SK-N-SH (cell line): ENCODE measurements around the gene LTC4S. TPM values are rescaled to one million over a fixed set of nuclear protein-coding genes. Genes with fewer than 3 reads are reported as not detected.

Experiments
- CTCF ChIA-PET: fragments of 300-600, 350-600 bp; formaldehyde crosslinking; extraction: SDS; loops from one replicate; lab custom pipeline; 2021; lab: Yijun Ruan, JAX
- POLR2A ChIA-PET: fragments of 350-600 bp; sonication (Branson Sonifier 250); formaldehyde crosslinking; extraction: SDS; loops from one replicate; lab custom pipeline; 2020; ENCODE audit warnings: antibody characterized with exemption, inconsistent platforms; lab: Yijun Ruan, JAX
- DNase-seq: peaks from one replicate; pipeline ENCODE4 v3.0.0; 2012
- H2AFZ ChIP-seq: fragments of 200-600 bp; sonication (generic); 2 replicates; pipeline ENCODE4 v1.8.1; 2016; ENCODE audit warnings: antibody characterized with exemption, mild to moderate bottlenecking, low read depth
- H3F3A ChIP-seq: fragments of 200-600 bp; sonication (generic); replicated peaks from 2 replicates; pipeline ENCODE3; 2016; ENCODE audit warnings: antibody characterized with exemption, mild to moderate bottlenecking; ENCODE audit not compliant: insufficient read depth
- H3K27ac ChIP-seq, 2 experiments: fragments of 200-500 bp in 1 of 2; fragments of 200-600 bp in 1 of 2; sonication (Bioruptor generic) in 1 of 2; sonication (generic), shearing (Covaris generic) in 1 of 2; 2 replicates each; pipeline versions ENCODE4 v1.5.1 to v1.6.1; 2014 to 2016; ENCODE audit warnings: low read depth in 2 of 2, inconsistent platforms in 1 of 2, low read length in 1 of 2, mild to moderate bottlenecking in 1 of 2, mixed read lengths in 1 of 2
- H3K27me3 ChIP-seq: fragments of 200-600 bp; sonication (generic), shearing (Covaris generic); 2 replicates; pipeline ENCODE4 v1.6.1; 2016; ENCODE audit warnings: mixed run types; ENCODE audit not compliant: insufficient read depth
- H3K36me3 ChIP-seq, 2 experiments: fragments of 200-500 bp in 1 of 2; fragments of 200-600 bp in 1 of 2; sonication (Bioruptor generic) in 1 of 2; sonication (generic) in 1 of 2; replicated peaks in 1 of 2; 2 replicates each; pipeline versions ENCODE3 to v1.5.1; 2014 to 2016; ENCODE audit warnings: low read length in 1 of 2, mild to moderate bottlenecking in 1 of 2; ENCODE audit not compliant: insufficient read depth in 2 of 2, control insufficient read depth in 1 of 2
- H3K4me1 ChIP-seq, 2 experiments: fragments of 200-500 bp in 1 of 2; fragments of 200-600 bp in 1 of 2; sonication (Bioruptor generic) in 1 of 2; sonication (generic), shearing (Covaris generic) in 1 of 2; 2 replicates each; pipeline versions ENCODE4 v1.5.1 to v1.6.1; 2014 to 2016; ENCODE audit warnings: low read depth in 1 of 2, low read length in 1 of 2, mixed run types in 1 of 2; ENCODE audit not compliant: insufficient read depth in 2 of 2, control insufficient read depth in 1 of 2
- H3K4me2 ChIP-seq: fragments of 200-600 bp; sonication (generic), shearing (Covaris generic); 2 replicates; pipeline ENCODE4 v1.6.1; 2017; ENCODE audit warnings: mixed run types
- H3K4me3 ChIP-seq, 2 experiments: fragments of 200-500 bp in 1 of 2; fragments of 200-600 bp in 1 of 2; sonication (Bioruptor generic) in 1 of 2; sonication (generic), shearing (Covaris generic) in 1 of 2; 2 replicates each; pipeline versions ENCODE4 v1.5.1 to v1.8.1; 2014 to 2016; ENCODE audit warnings: low read depth in 2 of 2, inconsistent platforms in 1 of 2, low read length in 1 of 2, mild to moderate bottlenecking in 1 of 2, mixed read lengths in 1 of 2, moderate library complexity in 1 of 2
- H3K79me2 ChIP-seq: fragments of 200-600 bp; sonication (generic); 2 replicates; pipeline ENCODE4 v1.8.1; 2017; ENCODE audit warnings: mild to moderate bottlenecking; ENCODE audit not compliant: insufficient read depth
- H3K9ac ChIP-seq: fragments of 200-600 bp; sonication (generic); 2 replicates; pipeline ENCODE4 v1.6.1; 2017; ENCODE audit warnings: mixed run types
- H3K9me2 ChIP-seq: fragments of 200-600 bp; sonication (generic); 2 replicates; pipeline ENCODE4 v1.6.1; 2017; ENCODE audit warnings: mixed run types
- H3K9me3 ChIP-seq: fragments of 200-600 bp; sonication (generic); 2 replicates; pipeline ENCODE4 v1.6.1; 2017; ENCODE audit warnings: mixed run types, mild to moderate bottlenecking, moderate library complexity
- H4K20me1 ChIP-seq: fragments of 200-600 bp; sonication (generic); 2 replicates; pipeline ENCODE4 v1.6.1; 2017; ENCODE audit warnings: mild to moderate bottlenecking, mixed run types; ENCODE audit not compliant: insufficient read depth
- EZH2phosphoT487 ChIP-seq: fragments of 200-600 bp; sonication (generic); IDR thresholded peaks from 2 replicates; pipeline ENCODE4 v1.6.1; 2017; ENCODE audit warnings: low read depth, mixed run types, mild to moderate bottlenecking, antibody characterized with exemption, moderate library complexity, borderline replicate concordance
- FOSL2 ChIP-seq: IDR thresholded peaks from 2 replicates; pipeline ENCODE4 v1.4.0; 2012; ENCODE audit warnings: low read depth, mild to moderate bottlenecking, moderate library complexity, borderline replicate concordance
- FOXM1 ChIP-seq: IDR thresholded peaks from 2 replicates; pipeline ENCODE4 v1.4.0; 2012; ENCODE audit warnings: low read depth, mild to moderate bottlenecking
- GABPA ChIP-seq: IDR thresholded peaks from 2 replicates; pipeline ENCODE4 v1.4.0; 2012; ENCODE audit warnings: low read depth, mild to moderate bottlenecking
- JUND ChIP-seq: IDR thresholded peaks from 2 replicates; pipeline ENCODE4 v1.4.0; 2012
- MXI1 ChIP-seq: IDR thresholded peaks from 2 replicates; pipeline ENCODE4 v1.6.1; 2012; ENCODE audit warnings: mild to moderate bottlenecking, low read depth, low read length, improper control_type of control experiment
- NFIC ChIP-seq: IDR thresholded peaks from 2 replicates; pipeline ENCODE4 v1.4.0; 2012; ENCODE audit warnings: borderline replicate concordance
- RCOR1 ChIP-seq: fragments of 150-350 bp; IDR thresholded peaks from 2 replicates; pipeline ENCODE4 v1.6.1; 2017; ENCODE audit warnings: antibody characterized with exemption, low read length
- SMC3 ChIP-seq: IDR thresholded peaks from 2 replicates; pipeline ENCODE4 v1.6.1; 2012; ENCODE audit warnings: low read depth, low read length, improper control_type of control experiment
- TCF12 ChIP-seq: IDR thresholded peaks from 2 replicates; pipeline ENCODE4 v1.4.0; 2012
- USF2 ChIP-seq: fragments of 150-350 bp; IDR thresholded peaks from 2 replicates; pipeline ENCODE4 v1.6.1; 2017; ENCODE audit warnings: antibody characterized with exemption, low read length, low read depth, borderline replicate concordance
- ZBTB33 ChIP-seq: IDR thresholded peaks from 2 replicates; pipeline ENCODE4 v1.4.0; 2012; ENCODE audit warnings: low read depth, borderline replicate concordance
- WGBS: methylation state at CpG from one replicate; pipeline ENCODE4 v1.1.6; 2017; ENCODE audit warnings: low lambda C conversion rate; 5-methylcytosine and 5-hydroxymethylcytosine counted together
- polyA plus RNA-seq, 3 experiments: library from polyadenylated mRNA; depleted of rRNA; stranded (reverse); fragments of >200 nt; gene quantifications; 2 replicates each; pipeline ENCODE4 v1.2.3, GENCODE V29; 2012

Gene LTC4S
- polyA plus RNA-seq, 1 of the 3 experiments (the other 2 are of a cell fraction) = 0.43 TPM

GRCh38 chr5:179795863-179796833 lies 2.4 kb downstream of the LTC4S start (continued):
- TF ChIP-seq USF2 (no peak), RCOR1 (no peak), GABPA (no peak), SMC3 (peak; percentile 68), EZH2phosphoT487 (no peak), MXI1 (peak; percentile 49; the same call in 1 of the 2 replicates), TCF12 (no peak), FOXM1 (no peak), JUND (no peak), FOSL2 (no peak), ZBTB33 (no peak)
- TF ChIP-seq, all 33 proteins: peak for 9

- H3K9me3 ChIP-seq = no peaks in the 10 kb centered on the region
- H2AFZ ChIP-seq = no peak overlapping the region
- H3F3A ChIP-seq = peaks cover 4% of the 10 kb centered on the region
- 0 out of 2 replicates have a peak, but pooled peaks cover 11% of the 10 kb centered on the region for H3K79me2 ChIP-seq
- peaks cover 0 to 14% of the 10 kb centered on the region in 2 experiments; a peak in 1 of 4 replicates for H3K4me1 ChIP-seq
- peaks cover 4% of the 10 kb centered on the region; the same call in 1 of the 2 replicates for H4K20me1 ChIP-seq
- no peak for DNase-seq
- H3K27me3 ChIP-seq = no peaks in the 10 kb centered on the region
- 93% methylated on average over 14 of the region's 21 CpGs for WGBS
- H3K9me2 ChIP-seq = no peaks in the 10 kb centered on the region
- peak overlapping the region; percentile 83; the same call in 1 of the 2 replicates for H3K4me2 ChIP-seq
- ChIA-PET CTCF (interaction anchor here (0.7 to 8.3 kb wide), 19 partner anchors 10 to 178 kb away, joined by 3 to 67 read pairs (median 4); partner anchors contain the start of genes MAML1 and MGAT4B), POLR2A (interaction anchor here (1.5 to 1.9 kb wide), 2 partner anchors 8 to 23 kb away, joined by 4 to 6 read pairs; no protein-coding TSS in a partner anchor)
- H3K4me3 ChIP-seq = peak overlapping the region in 1 of 2 experiments; percentile 57; a peak in 2 of 4 replicates
- peaks cover 0 to 41% of the 10 kb centered on the region in 2 experiments for H3K36me3 ChIP-seq
- TF ChIP-seq NFIC = no peak
- H3K27ac ChIP-seq = no peak overlapping the region; a peak in 1 of 4 replicates
- peak overlapping the region; percentile 64; the same call in 1 of the 2 replicates for H3K9ac ChIP-seq
Observed at GRCh38 chr5:179796877-179797608, 3.3 kb downstream of the LTC4S start.
